GM12892 (cell line): ENCODE data around the gene ALK.

ENCODE experiments used
- POLR2A ChIP-seq: IDR thresholded peaks from 2 replicates; pipeline ENCODE4 v1.6.1; 2011; ENCODE audit warnings: low read depth, low read length, control low read depth
- POLR2AphosphoS5 ChIP-seq: IDR thresholded peaks from 2 replicates; pipeline ENCODE4 v1.6.1; 2011; ENCODE audit warnings: low read depth, low read length, control low read depth

GRCh38 chr2:29509397-29509796 is 412.0 kb downstream of the ALK start:
- TF ChIP-seq POLR2A: no peak
- TF ChIP-seq POLR2AphosphoS5: no peak
